ENCODE data around the gene KANK2.

DNA sequence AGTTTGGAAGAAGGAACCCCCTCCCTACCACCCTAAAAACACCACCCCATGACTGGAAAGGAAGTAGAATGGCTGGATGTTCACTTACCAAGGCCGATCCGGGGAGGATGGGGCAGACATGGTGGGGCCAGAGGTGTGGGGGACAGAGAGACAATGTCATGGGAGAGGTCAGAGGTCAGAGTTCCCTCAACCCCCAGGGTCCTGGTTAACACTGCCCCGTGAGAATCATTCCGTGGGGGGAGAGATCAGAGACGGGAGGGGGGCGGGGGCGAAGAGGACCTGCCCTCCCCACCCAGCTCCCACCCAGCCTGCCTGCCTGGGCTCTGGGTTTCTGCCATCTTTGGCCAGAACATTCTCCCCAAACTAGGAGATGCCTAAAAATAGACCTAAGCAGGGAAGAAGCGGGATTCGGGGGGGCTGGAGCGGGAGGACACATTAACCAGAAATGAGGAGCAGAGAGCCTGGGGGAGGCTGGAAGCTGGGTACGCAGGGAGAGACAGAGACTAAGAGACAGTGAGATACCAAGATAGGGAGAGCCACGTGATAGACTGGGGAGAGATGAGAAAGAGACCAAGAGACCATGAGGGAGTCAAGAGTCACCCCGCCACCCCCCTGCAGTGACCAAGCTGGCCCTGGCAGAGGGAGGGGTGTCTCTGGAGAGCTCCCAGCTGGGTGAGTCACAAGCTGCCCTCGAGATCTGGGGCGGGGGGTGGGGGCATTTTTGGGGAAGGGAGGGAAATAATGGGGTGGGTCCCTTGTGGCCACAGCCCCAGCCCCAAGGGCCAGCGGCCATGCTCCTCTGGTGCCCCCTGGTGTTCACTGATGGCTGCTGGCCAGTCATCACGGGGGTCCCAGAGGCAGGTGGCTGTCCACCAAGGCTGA, 6.1 kb upstream of the KANK2 start:
- TF ChIP-seq, protein P1, sequence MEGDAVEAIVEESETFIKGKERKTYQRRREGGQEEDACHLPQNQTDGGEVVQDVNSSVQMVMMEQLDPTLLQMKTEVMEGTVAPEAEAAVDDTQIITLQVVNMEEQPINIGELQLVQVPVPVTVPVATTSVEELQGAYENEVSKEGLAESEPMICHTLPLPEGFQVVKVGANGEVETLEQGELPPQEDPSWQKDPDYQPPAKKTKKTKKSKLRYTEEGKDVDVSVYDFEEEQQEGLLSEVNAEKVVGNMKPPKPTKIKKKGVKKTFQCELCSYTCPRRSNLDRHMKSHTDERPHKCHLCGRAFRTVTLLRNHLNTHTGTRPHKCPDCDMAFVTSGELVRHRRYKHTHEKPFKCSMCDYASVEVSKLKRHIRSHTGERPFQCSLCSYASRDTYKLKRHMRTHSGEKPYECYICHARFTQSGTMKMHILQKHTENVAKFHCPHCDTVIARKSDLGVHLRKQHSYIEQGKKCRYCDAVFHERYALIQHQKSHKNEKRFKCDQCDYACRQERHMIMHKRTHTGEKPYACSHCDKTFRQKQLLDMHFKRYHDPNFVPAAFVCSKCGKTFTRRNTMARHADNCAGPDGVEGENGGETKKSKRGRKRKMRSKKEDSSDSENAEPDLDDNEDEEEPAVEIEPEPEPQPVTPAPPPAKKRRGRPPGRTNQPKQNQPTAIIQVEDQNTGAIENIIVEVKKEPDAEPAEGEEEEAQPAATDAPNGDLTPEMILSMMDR (IDR thresholded peaks at IDR 0.05), result peak; percentile 90 to 98 (median 96)
- TF ChIP-seq POLR2A (IDR thresholded peaks at IDR 0.05), result no peak

Measured in uterus (tissue), 2 donors.